Ishikawa (cell line): ENCODE data around the gene PATE3.
A peak's percentile ranks its signal among the peaks of the same experiment; 100 is the strongest.

Experiments used
- CEBPB ChIP-seq: IDR thresholded peaks from 2 replicates; pipeline ENCODE4 v1.6.1; 2012
- CREB1 ChIP-seq: IDR thresholded peaks from 2 replicates; pipeline ENCODE4 v1.6.1; 2012; ENCODE audit warnings: low read depth
- EGR1 ChIP-seq: IDR thresholded peaks from 2 replicates; pipeline ENCODE4 v1.6.1; 2012
- EP300 ChIP-seq: IDR thresholded peaks from 2 replicates; pipeline ENCODE4 v1.6.1; 2012; ENCODE audit warnings: borderline replicate concordance
- FOXM1 ChIP-seq: IDR thresholded peaks from 2 replicates; pipeline ENCODE4 v1.6.1; 2012; ENCODE audit warnings: low read depth, borderline replicate concordance
- NFIC ChIP-seq: IDR thresholded peaks from 2 replicates; pipeline ENCODE4 v1.6.1; 2012
- RAD21 ChIP-seq: IDR thresholded peaks from 2 replicates; pipeline ENCODE4 v1.6.1; 2012; ENCODE audit warnings: low read depth
- REST ChIP-seq: IDR thresholded peaks from 2 replicates; pipeline ENCODE4 v1.6.1; 2012; ENCODE audit warnings: low read depth, mild to moderate bottlenecking
- TAF1 ChIP-seq: IDR thresholded peaks from 2 replicates; pipeline ENCODE4 v1.6.1; 2012; ENCODE audit warnings: low read depth, mild to moderate bottlenecking
- TCF12 ChIP-seq: IDR thresholded peaks from 2 replicates; pipeline ENCODE4 v1.6.1; 2012; ENCODE audit warnings: low read depth
- TEAD4 ChIP-seq: IDR thresholded peaks from 2 replicates; pipeline ENCODE4 v1.6.1; 2012
- YY1 ChIP-seq: IDR thresholded peaks from 2 replicates; pipeline ENCODE4 v1.6.1; 2012; ENCODE audit warnings: low read depth
- ZBTB7A ChIP-seq: IDR thresholded peaks from 2 replicates; pipeline ENCODE4 v1.6.1; 2012; ENCODE audit warnings: low read depth
- TF ChIP-seq, protein P1 (sequence below): IDR thresholded peaks from 2 replicates; pipeline ENCODE4 v1.6.1; 2012
- TF ChIP-seq, protein P2 (sequence below): IDR thresholded peaks from 2 replicates; pipeline ENCODE4 v1.6.1; 2012

Gene PATE3

DNA sequence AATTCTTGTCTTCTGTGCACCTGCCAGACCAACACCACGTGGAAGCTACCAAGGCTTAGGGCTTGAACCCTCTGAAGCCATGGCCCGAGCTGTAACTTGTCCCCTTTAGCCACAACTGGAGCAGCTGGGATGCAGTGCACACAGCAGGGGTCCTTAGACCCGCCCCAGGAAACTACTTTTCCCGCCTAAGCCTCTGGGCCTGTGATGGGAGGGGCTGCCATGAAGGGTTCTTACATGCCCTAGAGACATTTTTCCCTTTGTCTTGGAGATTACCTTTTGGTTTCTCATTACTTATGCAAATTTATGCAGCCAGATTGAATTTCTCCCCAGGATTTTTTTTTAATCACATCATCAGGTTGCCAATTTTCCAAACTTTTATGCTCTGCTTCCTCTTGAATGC lies 9.7 kb downstream of the PATE3 start:
- TF ChIP-seq TCF12 = no peak
- no peak for TF ChIP-seq FOXM1
- no peak for TF ChIP-seq EP300
- TF ChIP-seq EGR1 = no peak
- TF ChIP-seq, protein P1, sequence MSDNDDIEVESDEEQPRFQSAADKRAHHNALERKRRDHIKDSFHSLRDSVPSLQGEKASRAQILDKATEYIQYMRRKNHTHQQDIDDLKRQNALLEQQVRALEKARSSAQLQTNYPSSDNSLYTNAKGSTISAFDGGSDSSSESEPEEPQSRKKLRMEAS = no peak
- TF ChIP-seq CREB1 = no peak
- TF ChIP-seq YY1 = no peak
- no peak for TF ChIP-seq CEBPB
- TF ChIP-seq, protein P2, sequence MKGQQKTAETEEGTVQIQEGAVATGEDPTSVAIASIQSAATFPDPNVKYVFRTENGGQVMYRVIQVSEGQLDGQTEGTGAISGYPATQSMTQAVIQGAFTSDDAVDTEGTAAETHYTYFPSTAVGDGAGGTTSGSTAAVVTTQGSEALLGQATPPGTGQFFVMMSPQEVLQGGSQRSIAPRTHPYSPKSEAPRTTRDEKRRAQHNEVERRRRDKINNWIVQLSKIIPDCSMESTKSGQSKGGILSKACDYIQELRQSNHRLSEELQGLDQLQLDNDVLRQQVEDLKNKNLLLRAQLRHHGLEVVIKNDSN = no peak
- no peak for TF ChIP-seq ZBTB7A
- TF ChIP-seq TEAD4 = no peak
- no peak for TF ChIP-seq RAD21
- no peak for TF ChIP-seq REST
- TF ChIP-seq NFIC = no peak
- TF ChIP-seq TAF1 = no peak

- TF ChIP-seq REST = peak; percentile 74
- no peak for TF ChIP-seq CREB1
Observed at GRCh38 chr11:125799808-125800207, 11.9 kb downstream of the PATE3 start.

GRCh38 chr11:125802387-125802786 lies 14.5 kb downstream of the PATE3 start:
- TF ChIP-seq TEAD4 (no peak), EGR1 (no peak), TCF12 (no peak), TAF1 (no peak), RAD21 (no peak), EP300 (no peak), FOXM1 (no peak), CREB1 (no peak), NFIC (no peak), ZBTB7A (no peak), CEBPB (no peak), YY1 (no peak), REST (no peak)
- TF ChIP-seq, protein P2 = no peak
- TF ChIP-seq, protein P1 = no peak

DNA sequence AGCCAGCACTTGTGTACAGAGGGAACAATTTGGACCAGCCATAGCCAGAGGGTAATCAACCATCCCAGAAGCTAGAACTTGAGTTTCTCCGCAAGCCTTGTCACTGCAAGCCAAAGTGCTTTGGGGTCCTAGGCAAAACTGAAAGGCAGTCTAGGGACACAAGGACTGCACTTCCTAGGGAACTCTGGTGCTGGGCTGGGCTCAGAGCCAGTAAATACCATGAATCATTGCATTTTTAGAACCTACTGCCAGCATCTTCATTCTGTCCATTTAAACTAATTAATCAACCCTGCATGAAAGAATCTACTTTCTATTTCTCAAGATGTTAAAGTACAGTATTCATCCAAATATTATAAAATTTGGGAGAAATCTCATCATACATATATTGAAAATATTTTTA lies 20.0 kb downstream of the PATE3 start:
- no peak for TF ChIP-seq TCF12
- TF ChIP-seq RAD21 = no peak
- no peak for TF ChIP-seq ZBTB7A
- no peak for TF ChIP-seq NFIC
- no peak for TF ChIP-seq REST
- TF ChIP-seq YY1 = no peak
- TF ChIP-seq EP300 = no peak
- no peak for TF ChIP-seq TEAD4
- TF ChIP-seq EGR1 = no peak
- TF ChIP-seq, protein P2 = no peak
- TF ChIP-seq TAF1 = no peak
- no peak for TF ChIP-seq FOXM1
- no peak for TF ChIP-seq CREB1
- TF ChIP-seq, protein P1 = no peak
